PC-9 (cell line): Measurements from ENCODE around the gene ACOXL.

Experiments used
- EZH2 ChIP-seq: fragments of 200-600 bp; sonication (generic); IDR thresholded peaks from 2 replicates; pipeline ENCODE4 v1.8.0; 2017; ENCODE audit warnings: antibody characterized with exemption, low read depth
- TF ChIP-seq, protein P1 (sequence below): fragments of 200-600 bp; sonication (generic); conservative IDR thresholded peaks from 2 replicates; pipeline ENCODE4 v1.6.1; 2017; ENCODE audit warnings: mixed run types, antibody characterized with exemption, mild to moderate bottlenecking, moderate library complexity

DNA sequence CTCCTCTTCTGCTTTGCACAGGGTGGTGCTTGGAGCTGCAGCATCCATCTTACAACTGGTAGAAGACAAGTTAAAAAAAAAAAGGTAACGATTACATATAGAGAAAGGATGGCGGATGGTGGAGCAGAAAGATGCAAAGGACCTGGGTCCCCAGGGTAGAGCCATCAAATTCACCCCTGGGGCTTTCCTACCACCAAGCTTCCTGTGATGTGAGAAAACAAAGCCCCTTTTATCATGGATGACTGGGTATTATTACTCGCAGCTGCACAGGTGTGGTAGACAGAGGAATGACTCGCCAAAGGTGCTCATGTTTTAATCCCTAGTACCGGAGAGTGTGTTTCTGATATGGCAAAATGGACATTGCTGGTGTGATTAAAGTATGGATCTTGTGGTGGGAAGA lies 1.3 kb upstream of the ACOXL start:
- TF ChIP-seq, protein P1, sequence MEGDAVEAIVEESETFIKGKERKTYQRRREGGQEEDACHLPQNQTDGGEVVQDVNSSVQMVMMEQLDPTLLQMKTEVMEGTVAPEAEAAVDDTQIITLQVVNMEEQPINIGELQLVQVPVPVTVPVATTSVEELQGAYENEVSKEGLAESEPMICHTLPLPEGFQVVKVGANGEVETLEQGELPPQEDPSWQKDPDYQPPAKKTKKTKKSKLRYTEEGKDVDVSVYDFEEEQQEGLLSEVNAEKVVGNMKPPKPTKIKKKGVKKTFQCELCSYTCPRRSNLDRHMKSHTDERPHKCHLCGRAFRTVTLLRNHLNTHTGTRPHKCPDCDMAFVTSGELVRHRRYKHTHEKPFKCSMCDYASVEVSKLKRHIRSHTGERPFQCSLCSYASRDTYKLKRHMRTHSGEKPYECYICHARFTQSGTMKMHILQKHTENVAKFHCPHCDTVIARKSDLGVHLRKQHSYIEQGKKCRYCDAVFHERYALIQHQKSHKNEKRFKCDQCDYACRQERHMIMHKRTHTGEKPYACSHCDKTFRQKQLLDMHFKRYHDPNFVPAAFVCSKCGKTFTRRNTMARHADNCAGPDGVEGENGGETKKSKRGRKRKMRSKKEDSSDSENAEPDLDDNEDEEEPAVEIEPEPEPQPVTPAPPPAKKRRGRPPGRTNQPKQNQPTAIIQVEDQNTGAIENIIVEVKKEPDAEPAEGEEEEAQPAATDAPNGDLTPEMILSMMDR, result no peak
- TF ChIP-seq EZH2, result no peak
